HuH-7.5 (cell line): Measurements from ENCODE around the gene AFAP1L2.
"Not testable (repeated sequence)": the region's sequence is repeated elsewhere in the genome, so short reads cannot be mapped to it uniquely, and the experiment has no call there.

Experiments used
- DNase-seq: peaks from one replicate; pipeline ENCODE4 v3.0.0; 2011; ENCODE audit warnings: low spot score

The AFAP1L2 gene

DNA sequence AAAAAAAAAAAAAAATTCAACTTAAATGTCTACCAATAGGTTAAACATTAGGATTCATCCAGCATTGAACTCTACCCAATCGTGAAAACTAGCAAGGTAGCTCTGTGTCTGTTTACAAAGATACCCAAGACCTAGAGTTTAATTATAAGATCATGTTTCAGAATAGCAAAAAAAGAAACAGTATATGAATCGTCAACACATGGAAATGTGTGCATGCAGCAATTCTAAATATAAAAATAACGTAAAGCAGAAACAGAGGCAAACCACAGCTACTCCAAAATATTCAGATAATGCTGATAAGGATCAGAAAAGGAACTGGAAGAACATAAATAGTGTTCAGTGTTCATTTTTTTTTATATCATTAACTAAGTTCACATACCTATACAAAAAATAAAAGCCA lies 68.7 kb downstream of the AFAP1L2 start:
- no peak for DNase-seq

DNA sequence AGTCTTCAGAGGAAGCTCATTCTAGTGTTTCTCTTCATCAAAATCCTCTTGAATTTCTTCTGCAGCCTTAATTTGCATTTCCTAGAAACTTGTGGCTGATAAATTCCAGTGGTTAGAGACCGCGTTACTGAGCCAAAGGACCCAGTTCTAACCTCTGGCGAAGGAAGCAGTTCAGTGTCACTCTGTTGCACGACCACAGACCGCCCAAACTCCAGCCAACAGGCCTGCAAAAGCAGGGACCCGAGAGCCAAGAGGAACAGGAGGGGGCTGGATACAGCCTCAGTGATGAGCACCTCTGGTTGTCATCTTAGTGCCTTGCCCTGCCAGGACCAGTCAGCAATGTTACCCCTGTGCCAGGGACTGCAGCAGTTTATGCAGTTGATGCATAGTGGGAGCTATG lies 70.0 kb downstream of the AFAP1L2 start:
- no peak for DNase-seq

DNA sequence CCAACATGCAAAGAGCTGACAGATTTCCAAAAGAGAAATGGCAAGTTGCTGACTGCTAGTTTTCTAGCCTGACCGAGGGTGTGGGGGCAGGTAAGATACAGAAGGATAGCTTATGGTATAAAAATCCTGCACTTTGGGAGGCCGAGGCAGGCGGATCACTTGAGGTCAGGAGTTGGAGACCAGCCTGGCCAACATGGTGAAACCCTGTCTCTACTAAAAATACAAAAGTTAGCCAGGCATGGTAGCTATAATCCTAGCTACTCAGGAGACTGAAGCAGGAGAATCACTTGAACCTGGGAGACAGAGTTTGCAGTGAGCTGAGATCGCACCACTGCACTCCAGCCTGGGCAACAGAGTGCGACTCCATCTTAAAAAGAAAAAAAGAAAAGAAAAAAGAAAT lies 70.9 kb downstream of the AFAP1L2 start:
- not testable (repeated sequence) for DNase-seq

DNA sequence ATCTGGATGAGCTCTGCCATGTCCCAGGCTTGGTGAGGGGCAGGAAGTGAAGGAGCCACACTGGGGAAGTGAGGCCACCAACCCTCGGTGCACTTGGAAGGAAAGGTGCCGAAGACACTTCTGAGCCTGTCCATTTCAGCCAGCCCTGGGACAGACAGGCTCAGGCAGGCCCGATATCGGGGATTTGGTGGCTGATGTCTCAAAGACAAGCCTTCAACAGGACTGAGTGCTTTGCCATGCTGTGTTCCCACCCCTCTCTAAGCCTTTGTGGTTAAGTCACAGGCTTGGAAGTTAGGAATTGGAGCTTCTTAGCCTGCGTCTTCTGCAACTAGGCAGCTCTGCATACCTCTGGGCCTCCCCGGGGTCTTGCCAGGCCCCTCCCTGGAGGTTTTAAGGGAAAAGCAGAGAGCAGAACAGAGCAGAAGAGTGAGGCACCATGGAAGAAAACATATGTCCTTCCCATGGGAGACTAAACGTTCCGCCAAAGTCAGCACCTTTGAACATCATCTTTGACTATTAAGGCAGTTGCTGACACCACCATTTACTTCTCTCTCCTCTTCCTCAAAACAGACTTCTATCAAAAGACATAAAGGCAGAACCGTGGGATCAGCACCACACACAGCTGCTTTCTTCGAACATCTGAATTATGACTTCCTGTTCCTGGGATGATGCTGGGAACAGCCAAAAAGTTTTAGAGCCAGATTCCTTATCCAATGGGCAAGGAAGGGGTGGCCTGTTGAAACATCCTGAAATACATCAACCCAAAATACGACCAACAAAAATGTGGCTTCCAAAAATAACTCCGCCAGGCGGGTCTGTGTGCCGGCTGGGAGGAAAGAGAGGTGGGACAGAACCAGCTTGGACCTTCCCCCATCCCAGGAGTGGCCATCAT lies 71.8 kb downstream of the AFAP1L2 start:
- no peak for DNase-seq

DNA sequence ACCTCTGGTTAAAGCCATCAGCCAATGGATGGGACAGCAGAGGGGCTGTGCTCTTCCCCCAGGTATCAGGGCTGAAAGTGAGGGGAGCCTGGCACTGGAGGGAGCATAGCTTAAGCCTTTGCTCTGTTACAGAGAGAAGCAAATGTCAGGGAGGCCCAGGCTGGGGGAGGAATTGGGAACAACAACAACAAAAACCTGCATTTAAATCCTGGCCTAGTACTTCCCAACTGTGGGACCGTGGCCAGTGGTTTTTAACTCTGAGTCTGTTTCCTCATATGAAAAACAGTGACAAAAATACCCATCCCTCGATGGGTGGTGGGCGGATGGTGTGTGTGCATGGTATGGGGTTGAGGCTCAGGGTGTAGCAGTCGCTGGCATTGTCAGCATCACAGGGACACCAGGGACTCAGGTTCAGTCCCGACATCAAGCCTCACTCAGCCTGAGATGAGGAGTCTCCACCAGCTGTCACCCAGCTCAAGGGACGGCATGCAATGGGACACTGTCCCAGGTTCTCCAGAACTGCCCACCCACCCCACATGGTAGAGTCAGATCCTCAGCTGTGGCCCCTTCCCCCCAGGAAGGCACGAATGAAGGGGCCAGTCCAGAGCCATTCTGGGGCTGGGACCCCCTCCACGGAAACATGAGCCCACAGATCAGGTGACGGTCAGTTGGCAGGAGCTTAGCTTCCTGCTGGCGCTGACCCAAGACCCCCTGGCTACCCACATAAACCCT lies 74.5 kb downstream of the AFAP1L2 start:
- DNase-seq, result no peak

DNA sequence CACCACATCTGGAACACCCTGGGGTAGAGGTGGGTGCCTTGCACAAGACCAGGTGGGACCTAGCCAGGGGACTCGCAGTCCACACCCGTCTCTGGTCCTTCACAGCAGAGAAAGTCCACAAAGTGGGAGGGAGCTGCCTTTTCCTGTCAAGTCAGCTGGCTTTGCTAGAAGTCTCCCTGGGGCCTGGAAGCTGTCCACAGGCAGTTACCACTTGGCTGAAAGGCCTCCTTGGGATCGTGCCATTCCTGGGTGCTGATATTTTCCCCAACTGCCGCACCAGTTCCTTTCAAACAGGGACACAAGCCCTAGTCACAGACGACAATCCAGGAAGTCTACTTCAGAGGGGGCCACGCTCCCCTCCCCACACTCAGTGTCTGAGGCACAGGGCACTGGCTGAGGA lies 75.4 kb downstream of the AFAP1L2 start:
- no peak for DNase-seq

DNA sequence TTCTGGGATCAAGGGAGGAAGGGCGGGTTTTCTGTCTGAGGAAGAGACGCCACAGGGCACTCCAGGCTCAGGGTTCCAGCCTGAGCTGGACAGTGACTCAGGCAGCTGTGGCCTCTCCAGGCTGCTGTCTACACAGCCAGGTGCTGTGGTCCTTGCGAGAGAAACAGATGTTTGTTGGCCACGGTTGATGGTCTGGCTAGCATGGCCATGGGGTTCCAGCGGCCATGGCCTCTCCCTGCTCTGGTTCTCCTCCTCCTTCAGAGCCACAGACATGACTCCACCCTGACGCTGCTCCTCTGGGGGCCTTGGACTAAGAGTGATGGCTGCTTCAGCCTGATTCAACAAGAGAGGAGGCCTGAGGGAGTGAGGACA lies 75.9 kb downstream of the AFAP1L2 start:
- DNase-seq, result no peak

DNA sequence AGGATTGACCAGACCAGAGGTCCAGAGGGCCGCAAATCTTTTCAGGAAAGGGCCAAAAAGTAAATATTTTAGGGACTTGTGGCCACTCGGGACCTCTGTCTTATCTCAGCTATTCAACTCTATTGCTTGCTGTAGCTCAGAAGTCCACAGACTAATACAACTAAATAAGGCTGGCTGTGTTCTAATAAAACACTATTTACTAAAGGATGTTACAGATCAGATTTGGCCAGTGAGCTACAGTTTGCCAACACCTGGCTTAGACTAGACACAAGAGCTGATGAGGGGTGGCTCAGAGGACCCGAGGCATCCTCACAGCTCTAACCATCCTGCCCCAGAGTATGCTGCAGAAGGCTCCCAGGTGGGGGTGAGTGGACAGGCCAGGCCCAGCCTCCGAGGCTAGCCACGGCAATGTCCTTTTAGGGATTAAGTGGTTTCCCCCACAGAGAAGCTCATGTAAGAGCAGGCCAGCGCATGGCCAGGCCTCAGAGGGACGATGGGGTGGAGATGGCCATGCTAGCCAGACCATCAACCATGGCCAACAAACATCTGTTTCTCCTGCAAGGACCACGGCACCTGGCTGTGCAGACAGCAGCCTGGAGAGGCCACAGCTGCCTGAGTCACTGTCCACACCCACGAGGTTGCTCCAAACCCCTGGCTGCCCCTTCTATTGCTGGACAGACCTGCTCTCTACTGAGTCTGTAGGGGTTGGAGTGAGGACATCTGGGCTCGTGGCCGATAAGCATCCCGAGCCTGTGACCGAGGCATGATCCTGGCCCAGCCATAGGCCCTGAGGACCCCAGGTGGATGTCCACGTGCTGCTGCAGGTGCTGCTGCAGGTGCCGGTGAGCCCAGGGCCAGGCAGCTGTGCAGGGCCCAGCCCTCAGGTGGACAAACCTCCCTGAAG lies 76.5 kb downstream of the AFAP1L2 start:
- DNase-seq, result no peak

DNA sequence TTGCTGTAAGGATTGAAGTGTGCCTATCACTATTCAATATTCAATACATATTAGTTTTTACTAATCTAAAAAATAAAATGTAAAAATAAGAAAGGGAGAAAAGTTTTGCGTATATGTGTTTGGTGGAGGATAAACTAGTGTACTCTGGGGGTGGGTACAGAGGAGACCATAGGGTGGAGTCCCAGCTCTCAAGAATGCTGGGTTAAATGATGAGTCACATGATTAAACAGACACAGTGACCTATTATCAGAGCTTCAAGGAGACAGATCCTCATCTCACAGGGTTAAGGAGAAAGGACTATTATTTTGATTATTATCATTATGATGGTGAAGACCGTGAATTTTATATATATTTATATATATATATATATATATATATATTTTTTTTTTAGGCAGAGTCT lies 77.5 kb downstream of the AFAP1L2 start:
- DNase-seq, result no peak

DNA sequence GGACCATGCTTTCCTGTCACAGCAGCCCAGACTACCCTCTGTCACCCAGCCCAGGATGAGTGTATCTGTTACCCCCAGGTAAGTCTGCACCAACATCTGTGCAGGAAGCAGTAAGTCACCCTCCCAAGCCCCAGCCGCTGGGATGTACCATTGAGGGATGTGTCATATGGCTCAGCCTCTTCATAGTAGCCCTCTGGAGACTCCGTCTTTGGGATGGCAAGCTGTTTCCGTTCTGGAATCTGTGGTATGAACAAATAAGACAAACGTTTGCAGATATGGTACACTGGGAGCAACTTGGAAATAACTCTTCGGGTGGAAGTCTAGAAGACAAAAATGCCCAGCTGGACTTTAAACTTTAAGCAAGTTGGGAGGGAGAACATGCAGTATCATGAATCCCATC lies 81.3 kb downstream of the AFAP1L2 start:
- DNase-seq, result no peak

DNA sequence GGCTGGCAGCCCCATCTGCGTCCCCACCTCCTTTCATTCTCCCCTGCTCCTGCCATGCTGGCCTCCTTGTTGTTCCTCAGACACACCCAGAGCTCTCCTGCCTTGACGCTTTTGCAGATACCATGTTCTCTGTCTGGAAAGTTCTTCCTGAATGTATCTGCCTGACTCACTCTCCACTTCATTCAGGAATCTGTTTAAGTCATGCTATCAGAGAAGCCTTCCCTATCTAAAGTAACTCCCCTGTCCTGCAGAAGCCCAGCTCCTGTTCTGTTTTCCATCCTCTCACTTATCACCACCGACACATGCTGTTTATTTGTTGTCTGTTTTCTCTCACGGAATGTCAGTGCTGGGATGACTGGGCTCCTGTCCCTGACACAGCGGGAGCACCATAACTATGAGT lies 82.0 kb downstream of the AFAP1L2 start:
- no peak for DNase-seq

DNA sequence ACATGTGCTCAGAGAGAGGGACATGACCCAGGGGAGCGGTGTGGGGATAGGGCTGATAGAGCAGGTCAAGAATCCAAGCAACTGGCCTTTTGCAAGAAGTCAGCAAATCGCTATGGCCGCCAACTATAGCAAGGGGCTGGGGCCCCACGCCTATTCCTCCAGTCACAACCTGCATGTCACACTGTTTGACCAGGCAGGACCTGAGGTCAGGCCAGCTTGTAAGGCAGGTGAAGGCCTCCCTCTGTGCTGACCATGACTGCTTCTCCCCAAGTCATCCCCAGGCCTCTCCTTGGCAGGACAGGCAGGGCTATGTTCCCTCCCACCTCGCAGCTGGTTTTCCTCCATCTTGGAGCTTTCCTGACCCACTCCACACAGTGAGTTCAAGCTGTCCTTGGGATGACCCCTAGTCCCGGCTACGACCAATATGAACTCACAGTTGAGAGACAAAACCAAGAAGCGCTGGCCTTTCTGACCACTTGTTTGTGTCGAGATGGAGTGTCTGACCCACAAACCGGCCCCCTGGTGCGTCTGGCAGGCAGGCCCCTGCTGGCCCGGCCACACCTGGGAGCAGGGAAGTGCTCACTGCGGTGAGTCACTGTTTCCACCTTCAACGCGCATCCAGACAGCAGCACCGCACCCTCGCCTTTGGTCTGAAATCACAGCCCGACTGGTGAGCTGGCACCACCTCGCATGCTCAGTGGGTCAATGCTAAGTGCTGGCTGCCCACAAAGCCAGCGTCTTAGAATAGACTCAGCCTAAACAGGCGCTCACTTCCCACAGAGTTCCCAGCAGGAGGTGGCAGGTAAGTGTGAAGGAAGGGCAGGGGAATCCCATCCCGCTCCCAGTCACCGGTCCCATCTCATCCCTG lies 83.8 kb downstream of the AFAP1L2 start:
- DNase-seq, result no peak

DNA sequence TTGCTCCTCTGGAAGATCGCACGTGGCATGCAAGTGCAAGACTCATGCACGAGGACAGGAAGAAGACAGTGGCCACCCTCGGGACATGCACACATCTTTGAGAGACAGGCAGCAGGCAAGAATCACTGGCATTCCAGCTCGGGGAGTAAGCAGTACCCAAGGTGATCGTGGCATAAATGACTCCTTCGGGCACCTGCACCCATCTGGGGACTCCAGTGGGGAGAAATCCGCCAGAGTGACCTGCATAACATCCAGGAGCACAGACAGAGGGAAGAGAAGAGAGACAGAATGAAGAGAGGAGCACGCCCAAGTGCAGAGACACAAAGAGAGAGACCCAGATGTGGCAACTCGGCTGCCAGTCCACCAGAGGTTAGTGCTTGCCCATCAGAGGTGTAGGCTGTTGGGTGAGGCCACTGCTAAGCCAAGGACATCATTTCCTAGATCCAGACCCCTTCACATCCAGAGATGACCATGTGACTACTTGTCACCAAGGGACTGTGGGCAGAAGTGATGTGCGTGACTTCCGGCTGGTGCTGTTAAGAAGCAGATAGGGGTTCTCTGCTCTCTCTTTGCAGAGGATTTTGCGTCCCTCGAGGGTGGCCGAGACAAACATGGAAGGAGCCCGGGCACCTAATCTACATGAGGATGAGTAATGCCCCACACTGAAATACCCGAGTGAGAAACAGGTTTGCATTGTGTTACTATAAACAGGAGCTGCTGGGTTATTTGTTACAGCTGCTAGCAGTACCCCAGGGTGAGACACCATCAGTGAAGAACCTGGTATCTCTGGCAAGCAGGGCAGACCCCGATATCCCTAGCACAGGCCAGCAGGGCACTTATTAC lies 84.7 kb downstream of the AFAP1L2 start:
- no peak for DNase-seq

DNA sequence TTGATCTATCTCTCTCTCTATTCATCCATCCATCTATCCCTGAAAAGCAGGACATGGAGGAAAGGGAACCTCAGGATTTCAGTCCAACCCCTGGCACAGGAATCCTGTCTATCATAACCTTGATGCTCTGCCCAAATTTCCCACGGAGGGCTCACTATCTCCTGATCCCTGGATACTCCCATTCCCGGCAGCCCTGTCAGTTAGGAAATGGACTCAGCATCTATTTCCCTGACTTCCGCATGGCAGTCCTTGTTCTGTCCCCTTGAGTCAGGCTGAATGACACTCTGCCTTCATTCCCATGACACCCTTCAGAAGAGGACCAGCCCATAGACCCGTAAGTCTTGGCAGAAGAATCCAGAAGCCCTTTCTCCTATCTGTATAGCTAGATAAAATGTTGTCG lies 87.6 kb downstream of the AFAP1L2 start:
- DNase-seq, result no peak

DNA sequence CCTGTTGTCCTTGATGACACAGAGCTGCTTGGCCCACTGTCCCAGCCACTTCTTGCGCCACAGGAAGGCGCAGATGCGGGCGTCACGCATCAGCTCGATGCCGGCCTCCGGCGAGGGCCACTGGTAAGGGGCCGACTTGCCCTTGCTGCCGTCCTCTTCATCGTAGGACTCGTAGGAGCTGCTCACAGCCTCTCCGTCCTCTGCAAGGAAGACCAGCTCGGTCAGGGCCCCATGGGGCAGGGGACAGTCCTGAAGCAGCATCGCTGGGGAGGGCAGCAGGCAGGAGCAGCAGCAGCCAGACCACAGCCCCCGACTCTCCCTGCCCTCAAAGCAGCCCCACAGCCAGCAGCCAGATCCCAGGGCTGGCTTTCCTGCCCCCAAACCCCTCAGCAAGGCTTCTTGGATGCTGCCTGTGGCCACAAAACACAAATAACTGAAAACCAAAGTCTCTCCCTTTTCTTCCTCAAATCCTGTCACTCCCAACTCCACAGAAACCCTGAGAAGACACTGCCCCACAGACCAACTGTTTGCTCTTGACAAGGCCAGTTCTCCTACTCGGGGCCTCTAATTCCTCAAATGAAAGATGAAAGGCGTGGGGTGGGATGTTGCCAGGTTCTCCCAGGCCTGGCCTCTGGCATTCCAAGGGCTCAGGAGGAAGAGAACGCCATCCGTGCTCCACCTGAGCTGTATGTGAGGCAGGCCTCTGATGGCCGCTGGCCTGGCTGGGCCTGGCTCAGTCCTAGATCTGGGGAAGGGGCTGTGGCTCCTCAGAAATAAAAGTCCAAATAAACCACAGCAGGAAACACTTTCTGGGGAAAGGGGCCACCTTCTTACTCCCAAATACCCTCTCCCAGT lies 88.5 kb downstream of the AFAP1L2 start:
- no peak for DNase-seq

DNA sequence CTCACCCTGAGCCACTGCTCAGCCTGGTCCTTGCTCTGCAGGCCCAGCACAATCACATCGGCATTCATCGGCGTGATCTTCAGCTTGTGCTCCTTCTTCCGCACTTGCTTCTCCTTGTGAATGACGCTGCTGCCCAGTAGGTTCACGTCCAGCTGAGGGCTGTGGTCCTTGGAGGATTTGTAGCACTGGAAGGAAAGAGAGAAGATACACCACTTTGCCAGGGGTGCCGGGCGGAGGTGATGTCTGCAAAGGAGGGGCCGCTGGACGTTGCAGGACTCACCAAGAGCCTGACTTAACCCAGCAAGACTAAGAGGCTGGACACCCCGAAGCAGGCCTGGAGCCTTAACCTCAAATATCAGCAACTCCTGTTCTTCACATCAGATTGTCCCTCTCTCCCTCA lies 90.4 kb downstream of the AFAP1L2 start:
- no peak for DNase-seq

DNA sequence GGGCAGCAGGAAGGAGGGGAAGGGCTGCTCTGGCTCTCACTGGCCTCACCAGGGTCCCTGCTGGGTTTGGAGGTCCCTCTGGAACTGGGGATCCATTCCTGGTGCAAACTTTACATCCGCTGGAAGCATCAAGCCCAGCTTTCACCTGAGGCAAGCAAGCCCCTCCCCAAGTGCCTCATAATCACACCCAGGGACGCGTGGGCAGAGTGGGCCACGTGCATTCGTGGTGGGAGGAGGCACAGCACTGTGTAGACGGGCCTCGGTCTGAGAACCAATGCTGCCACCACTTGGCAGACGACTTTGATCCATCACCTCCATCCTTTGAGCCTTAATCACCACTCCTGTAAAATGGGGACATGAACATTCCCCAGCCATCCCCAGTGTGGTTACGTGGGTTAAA lies 91.2 kb downstream of the AFAP1L2 start:
- DNase-seq, result no peak

DNA sequence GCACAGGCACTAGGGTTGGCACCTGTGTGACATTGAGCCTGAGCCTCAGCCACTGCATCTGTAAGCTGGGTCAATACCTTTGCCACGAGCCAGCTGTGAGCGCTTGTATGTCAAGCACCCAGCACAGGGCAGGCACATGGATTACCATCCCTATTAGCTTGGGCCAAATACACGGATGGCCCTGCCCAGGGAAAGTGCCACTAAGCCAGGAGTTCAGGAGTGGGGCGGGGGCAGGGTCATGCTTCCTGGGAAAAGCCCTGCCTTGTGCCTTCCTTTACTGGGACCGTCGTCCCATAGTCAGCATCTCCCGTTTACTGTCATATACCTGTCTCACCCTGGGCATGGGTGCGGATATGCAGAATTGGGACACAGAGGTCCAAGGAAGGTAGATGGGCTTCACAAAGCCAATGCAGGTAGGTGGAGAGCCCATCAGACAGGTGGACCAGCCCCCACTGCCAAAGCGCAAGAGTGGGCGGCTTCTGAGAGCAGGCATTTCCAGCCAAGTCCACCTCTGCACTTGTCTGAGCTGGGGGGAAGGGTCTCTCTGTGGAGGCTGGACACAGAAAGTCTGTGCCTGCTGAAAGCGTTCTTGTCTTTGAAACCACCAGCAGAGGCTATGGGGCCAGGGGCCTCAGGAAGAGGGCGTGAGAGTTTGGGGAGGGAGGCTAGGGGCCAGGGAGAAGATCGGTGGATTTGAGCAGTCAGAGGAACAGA lies 92.6 kb downstream of the AFAP1L2 start:
- no peak for DNase-seq

DNA sequence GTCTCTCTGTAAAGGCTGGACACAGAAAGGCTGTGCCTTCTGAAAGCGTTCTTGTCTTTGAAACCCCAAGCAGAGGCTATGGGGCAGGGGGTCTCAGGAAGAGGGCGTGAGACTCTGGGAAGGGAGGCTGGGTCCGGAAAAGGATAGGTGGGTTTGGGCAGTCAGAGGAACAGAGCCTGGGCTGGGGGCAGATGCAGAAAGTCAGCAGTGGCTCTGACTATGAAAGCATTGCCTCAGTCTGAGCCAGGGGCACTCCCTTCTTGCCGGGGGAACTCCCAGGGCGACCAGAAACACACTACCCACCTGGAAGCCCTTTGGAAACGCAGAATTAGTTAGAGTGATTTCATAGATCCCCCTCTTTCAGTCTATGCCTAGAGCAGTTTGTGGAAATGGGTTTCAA lies 93.3 kb downstream of the AFAP1L2 start:
- DNase-seq, result no peak
